H54 (cell line): ENCODE results near the gene CZIB.

Source experiments
- DNase-seq: peaks from one replicate; pipeline ENCODE4 v3.0.0; 2011; ENCODE audit warnings: low spot score, mixed read lengths; ENCODE audit not compliant: insufficient read length
- FAIRE-seq: peaks from 3 replicates; lab custom pipeline; 2011; peaks lifted over from hg19 to GRCh38; lab: Jason Lieb, UNC
- POLR2A ChIP-seq: IDR thresholded peaks from 2 replicates; pipeline ENCODE4 v1.6.1; 2011; ENCODE audit warnings: low read depth, mild to moderate bottlenecking, low read length

CZIB gene

DNA sequence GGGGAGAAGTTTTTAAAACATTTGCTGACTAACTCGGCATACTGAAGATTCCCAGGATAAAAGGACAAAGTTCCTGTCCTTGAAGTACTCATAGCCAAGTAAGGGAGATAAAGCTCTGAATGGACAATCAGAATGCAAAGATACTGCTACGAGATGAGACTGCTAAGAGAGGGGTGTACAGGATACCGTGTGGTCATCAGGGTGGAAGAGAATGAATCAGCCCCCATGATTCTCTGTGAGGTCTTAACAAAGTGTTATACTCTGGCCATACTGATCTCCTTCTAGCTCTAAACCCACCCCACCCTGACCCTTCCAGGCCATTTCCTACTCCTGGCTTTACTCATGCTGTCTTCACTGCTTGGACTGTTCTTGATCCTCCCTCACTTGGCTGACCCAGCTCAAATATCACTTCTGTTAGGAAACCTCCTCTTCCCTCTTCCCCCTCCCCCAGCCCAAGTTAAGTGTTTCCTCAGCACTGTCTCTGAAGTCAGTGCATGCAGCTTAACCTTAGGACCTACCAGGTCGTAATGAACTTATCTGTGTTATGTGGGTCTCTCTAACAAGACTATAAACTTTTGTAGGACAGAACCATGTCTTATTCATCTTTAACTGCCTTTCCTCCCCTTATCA is 33.7 kb upstream of the CZIB start:
- DNase-seq (no peak), FAIRE-seq (no peak)
- TF ChIP-seq POLR2A = no peak

DNA sequence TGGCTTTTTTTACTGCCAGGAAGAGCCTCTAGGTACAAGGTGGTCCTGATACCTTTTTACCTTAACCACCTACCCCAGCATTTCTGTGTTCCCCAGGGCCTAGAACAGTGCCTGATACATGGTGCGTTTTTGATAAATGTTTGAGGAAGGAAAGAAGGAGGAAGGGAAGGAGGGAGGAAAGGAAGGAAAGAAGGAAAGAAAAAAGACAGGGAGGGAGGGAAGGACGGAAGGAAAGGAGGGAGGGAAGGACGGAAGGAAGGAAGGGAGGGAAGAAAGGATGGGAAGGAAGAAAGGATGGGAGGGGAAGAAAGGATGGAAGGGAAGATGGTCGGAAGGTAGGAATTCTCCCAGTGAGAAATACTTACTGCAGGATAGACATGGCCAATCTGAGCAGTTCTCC is 29.9 kb upstream of the CZIB start:
- FAIRE-seq (no peak), DNase-seq (no peak)
- TF ChIP-seq POLR2A = no peak

DNA sequence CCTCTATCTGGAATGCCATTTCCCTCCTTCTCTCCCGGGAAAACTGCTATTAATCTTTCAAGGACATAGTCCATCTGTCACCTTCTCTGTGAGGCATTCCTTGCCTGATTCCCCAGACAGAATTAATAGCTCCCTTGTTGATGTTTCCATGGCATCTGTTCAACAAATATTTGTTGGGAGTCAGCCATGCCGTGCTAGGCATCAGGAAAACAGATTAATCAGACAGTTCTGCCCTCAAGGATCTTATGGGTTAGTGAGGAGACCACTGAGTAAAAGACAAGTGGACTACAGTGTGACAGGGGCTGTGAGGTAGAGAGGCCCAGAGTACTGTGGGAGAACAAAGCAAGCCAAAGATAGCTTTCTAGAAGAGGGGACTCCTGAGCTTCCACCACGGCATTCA is 29.3 kb upstream of the CZIB start:
- FAIRE-seq (no peak), DNase-seq (no peak)
- TF ChIP-seq POLR2A = no peak

DNA sequence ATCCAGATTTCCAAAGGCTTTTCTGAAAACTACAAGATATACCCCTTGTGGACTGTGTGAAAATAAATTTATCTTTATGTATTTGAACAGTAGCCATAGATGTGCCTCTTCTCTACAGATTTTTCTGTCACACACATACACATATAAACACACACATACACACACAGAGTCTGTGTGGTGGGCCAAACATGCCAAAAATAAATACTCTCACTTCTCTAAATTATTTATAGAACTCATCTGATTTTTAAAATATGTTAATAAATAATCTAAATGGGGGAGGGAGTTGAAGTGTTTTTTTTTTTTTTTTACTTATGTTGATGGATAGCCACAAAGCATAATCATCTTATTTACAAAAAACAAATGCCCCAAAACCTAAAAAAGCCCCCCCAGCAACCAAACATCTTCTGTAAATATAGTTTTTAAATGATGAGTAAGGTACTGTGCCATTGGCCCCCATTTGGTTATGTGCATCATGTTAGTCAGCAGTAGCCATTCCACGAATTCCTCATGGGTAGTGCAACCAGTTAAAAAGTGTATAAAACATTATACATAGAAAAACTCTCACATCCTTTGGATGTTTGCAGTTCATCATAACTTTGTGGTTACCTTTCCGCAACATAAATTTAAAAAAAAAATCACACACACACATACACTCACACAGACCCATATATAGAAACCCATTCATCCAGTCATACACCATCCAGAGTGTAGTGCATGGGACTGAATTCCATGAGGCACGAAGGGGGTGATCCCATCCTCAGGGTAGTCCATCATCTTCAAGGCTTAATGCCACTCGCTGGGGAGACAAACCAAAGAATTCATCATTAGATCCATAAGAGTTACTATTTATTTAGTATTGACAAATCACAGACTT is 26.1 kb upstream of the CZIB start:
- DNase-seq (no peak), FAIRE-seq (no peak)
- no peak for TF ChIP-seq POLR2A

DNA sequence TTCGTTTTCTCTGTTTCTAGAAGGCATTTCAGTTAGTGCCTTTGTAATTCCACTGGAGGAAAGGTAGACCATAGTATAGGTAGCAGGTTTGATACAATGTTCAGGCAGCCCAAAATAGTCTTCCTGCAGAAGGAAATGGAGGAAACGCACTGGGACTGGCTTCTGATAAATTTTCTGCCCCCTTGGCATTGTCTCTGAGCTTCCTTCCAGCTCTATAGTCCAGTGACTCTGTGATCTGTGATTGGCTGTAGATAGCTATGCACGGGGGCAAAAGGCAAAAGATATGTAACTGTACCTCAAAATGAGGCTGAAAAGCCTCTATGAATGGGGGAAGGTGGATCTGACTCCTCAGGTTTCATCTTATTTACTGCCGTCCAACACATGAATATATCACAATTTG is 23.7 kb upstream of the CZIB start:
- FAIRE-seq (no peak), DNase-seq (no peak)

DNA sequence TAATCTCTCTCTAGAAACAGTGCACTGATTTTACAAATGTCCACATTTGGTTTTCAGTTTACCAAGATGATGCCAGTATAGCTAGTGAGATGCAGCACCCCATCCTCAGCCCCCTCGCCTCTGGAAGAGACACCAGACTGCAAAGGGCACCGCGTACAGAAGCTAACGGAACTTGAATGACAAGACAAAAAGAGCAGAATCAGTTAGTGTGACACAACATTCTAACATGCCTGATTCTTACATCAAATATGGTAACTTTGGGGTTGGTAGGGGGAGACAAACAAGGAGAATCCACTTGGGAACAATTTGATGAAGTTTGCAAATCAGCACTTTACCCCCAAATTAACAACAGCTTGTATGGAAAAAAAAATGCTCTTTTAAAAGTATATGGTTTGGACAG is 21.9 kb upstream of the CZIB start:
- TF ChIP-seq POLR2A = no peak
- DNase-seq = no peak

More for the DNA sequence above, 23.7 kb upstream of the CZIB start:
- TF ChIP-seq POLR2A = no peak

DNA sequence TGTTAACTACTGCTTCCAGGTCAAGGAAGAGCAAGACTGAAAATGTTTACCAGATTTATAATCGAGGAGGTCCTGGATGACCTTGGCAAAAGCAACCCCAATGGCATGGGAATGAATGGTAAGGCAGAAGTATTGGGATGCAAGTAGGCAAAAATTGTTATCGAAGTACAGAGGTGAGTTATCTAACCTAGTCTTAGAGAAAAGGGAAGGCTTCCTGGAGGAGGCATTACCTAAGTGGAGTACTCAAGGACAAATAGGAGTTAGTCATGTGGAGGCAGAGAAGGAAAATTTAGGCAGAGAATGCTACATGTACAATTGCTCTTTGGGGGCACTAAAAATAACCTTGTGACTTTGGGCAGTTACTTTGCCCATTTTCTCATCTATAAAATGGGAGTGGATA is 21.4 kb upstream of the CZIB start:
- no peak for FAIRE-seq
- no peak for TF ChIP-seq POLR2A

More for the DNA sequence above, 21.9 kb upstream of the CZIB start:
- FAIRE-seq = no peak

DNA sequence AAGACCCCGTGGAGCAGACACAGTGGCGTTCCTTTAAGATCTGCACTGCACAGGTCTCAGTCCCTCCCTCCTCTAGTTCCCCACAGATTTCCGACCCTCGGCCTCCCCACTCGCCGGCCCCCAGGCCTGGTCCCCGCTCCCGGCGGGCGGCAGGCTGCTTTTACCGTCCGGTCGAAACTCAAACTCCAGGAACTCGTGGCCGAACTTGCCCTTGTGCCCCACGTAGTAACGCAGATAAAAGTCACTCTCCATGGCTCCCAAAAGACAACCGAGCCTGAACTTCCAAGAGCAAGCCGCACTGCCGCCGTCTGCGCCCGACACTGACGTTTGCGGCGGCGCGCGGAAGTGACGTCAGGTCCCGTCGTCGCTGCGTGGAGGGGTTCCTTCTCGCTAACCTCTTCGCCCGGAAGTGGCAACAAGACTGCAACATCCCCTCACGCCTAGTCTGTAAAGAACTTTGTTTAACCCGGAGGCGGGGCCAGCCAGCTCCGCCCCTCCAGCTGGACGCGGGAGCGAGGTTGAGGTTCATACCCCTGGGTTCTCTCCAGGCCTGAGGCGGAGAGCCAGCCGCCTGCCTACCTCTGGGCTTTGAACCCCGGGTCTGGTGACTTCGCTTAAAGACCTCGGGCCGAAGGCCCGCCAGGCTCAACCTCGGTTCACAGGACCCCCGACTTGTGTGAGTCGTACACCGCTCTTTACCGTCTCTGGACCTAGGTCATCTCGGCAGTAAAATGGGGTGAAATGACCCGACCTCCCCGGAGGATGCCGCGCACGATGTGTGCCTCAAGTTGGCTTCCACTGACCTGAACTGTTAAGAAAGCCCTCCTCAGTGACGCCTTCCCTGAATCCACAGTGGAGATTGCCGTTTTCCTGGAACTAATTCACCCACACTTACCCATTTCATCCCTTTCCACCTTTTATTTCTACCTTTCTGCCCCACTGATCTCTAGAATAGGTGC is 18.0 kb upstream of the CZIB start, which contains the start of gene MAGOH:
Gene MAGOH (minus strand): TSS at position 322 of the 959 bp plus-strand sequence. CDS start 70 bp downstream, at position 252.
- FAIRE-seq = peak; percentile 89
- TF ChIP-seq POLR2A = peak; percentile 70
- DNase-seq = peak; percentile 97

More for the DNA sequence above, 21.4 kb upstream of the CZIB start:
- no peak for DNase-seq

DNA sequence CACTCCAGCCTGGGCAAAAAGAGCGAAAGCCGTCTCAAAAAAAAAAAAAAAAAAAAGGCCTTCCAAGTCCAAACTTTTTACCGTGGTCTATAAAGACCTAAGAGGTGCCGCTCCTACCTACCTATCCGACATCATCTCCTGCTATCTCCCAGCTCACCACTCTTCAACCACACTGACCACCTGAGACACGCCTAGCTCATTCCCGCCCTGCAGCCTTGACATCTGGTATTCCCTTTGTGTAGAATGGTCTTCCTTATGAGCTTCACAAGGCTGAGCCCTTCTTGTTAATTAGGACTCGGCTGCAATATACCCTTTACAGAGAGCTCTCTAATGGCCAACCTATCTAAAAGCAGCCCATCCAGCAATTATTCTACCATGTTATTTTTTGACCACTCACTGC is 17.2 kb upstream of the CZIB start:
- DNase-seq = no peak
- FAIRE-seq = no peak
- TF ChIP-seq POLR2A = no peak

DNA sequence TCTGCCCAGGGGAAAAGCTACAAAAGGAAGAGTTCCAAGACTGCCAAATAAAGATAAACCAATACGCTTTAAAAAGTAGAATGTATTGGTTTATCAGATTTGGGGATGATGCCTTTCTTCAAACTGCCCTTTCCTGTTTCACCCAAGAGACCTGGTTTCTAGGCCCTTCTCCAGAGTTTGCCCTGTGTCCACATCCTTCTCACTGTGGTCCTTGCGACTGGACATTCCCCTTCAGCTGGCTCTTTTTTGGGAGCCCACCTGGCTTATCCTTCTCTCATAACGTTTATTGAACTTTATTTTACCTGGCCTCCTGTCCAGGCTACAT is 490 bp upstream of the CZIB start:
- FAIRE-seq (no peak), DNase-seq (no peak)
- TF ChIP-seq POLR2A = no peak

DNA sequence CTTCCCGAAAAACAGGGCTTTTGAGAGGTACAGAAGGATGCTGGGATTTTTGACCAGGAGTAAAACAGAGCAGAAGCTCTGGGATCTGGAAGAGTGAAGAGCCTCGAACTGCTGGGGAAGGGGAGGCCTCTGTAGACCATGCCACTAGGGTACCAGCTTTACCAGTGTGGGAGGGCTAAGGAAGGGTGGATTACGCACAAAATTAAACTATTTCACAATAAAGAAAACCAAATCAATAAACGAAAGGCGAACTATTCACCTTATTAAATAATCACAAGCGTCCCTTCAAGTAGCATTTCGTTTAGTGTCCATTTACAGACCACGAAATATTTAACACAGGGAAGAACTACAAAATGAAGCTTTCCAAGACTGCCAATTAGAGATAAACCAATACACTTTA is 723 bp downstream of the CZIB start:
- TF ChIP-seq POLR2A = no peak
- DNase-seq (no peak), FAIRE-seq (no peak)

DNA sequence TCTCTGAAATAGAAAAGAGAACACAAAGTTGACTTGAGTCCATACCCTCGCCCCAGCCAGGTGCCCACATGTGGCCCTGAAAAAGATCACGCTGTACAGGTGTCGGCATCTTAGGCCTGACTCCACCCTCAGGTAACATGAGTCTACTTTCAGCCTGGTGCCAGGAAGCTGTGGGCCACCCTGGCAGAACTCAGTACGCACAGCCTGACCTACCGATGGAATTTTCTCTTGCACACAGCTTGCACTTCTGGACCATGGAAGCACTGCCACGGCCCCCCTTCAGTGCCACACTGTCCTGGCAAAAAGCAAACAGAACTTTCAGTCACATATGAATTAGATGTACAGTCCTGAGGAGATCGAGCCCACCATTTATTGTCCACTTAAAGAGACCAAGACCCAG is 2.2 kb downstream of the CZIB start:
- no peak for TF ChIP-seq POLR2A
- FAIRE-seq (no peak), DNase-seq (no peak)

DNA sequence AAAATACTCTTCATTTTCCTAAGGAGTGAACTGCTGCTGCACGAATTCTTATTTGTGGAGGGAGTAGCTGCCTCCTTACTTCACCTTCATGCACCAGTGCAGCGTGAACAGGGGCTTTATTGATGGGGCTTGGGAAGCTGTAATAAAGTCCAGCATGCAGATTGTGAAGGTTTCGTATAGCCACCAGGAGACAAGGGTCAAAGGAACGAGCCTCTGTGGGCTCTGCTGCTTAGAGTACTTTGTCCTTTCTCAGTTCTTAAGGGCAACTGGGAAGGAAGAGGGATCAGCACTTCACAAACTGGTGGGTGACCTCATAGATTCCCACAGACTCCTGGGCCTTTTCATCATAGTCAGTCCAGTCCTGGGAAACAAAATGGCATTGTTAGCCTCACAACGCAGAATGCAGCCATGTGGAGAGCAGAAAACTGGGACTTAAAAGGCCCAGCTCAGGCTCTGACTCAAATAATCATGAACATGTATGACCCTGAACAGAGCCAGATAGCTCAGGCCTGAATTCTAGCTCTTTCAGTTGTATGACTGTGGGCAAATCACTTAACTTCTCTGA is 6.0 kb downstream of the CZIB start:
- DNase-seq = no peak
- FAIRE-seq = no peak
- TF ChIP-seq POLR2A = no peak
